Activated T-cell treated with anti-CD3 and anti-CD28 coated beads for 4 hours (primary cell): Measurements from ENCODE around the gene ABCC1.
A peak's percentile ranks its signal among the peaks of the same experiment; 100 is the strongest.
"Not testable (repeated sequence)": the region's sequence is repeated elsewhere in the genome, so short reads cannot be mapped to it uniquely, and the experiment has no call there.

Experiments used
- DNase-seq: peaks from one replicate; pipeline ENCODE4 v3.0.0-alpha.2; 2020

ABCC1 gene

GRCh38 chr16:15949210-15950160, at the start of gene ABCC1:
Gene ABCC1, plus strand, starts transcription at chr16:15949616. Its CDS starts 136 bp downstream, at chr16:15949752.
- peak; percentile 50 for DNase-seq

- DNase-seq: no peak
Measured at GRCh38 chr16:15900357-15900756, 49.1 kb upstream of the ABCC1 start.

GRCh38 chr16:15900901-15901500, 48.4 kb upstream of the ABCC1 start:
- no peak for DNase-seq

- no peak for DNase-seq
Measured at GRCh38 chr16:15903960-15904359, 45.5 kb upstream of the ABCC1 start.

GRCh38 chr16:15906439-15906838, 43.0 kb upstream of the ABCC1 start:
- no peak for DNase-seq

GRCh38 chr16:15907863-15908478, 41.4 kb upstream of the ABCC1 start:
- no peak for DNase-seq

- DNase-seq: no peak
Measured at GRCh38 chr16:15911198-15911597, 38.2 kb upstream of the ABCC1 start.

GRCh38 chr16:15913046-15913698, 36.2 kb upstream of the ABCC1 start:
- DNase-seq: no peak

- no peak for DNase-seq
Measured at GRCh38 chr16:15915555-15916081, 33.8 kb upstream of the ABCC1 start.

GRCh38 chr16:15916323-15916722, 33.1 kb upstream of the ABCC1 start:
- DNase-seq: no peak

- DNase-seq: not testable (repeated sequence)
Measured at GRCh38 chr16:15918314-15918713, 31.1 kb upstream of the ABCC1 start.

- no peak for DNase-seq
Measured at GRCh38 chr16:15919331-15919730, 30.1 kb upstream of the ABCC1 start.

- DNase-seq: no peak
Measured at GRCh38 chr16:15924996-15925395, 24.4 kb upstream of the ABCC1 start.

- DNase-seq: no peak
Measured at GRCh38 chr16:15925631-15926030, 23.8 kb upstream of the ABCC1 start.

- no peak for DNase-seq
Measured at GRCh38 chr16:15928261-15929104, 20.9 kb upstream of the ABCC1 start.

- DNase-seq: no peak
Measured at GRCh38 chr16:15932939-15933338, 16.5 kb upstream of the ABCC1 start.

- DNase-seq: no peak
Measured at GRCh38 chr16:15933781-15934180, 15.6 kb upstream of the ABCC1 start.

GRCh38 chr16:15934991-15935390, 14.4 kb upstream of the ABCC1 start:
- no peak for DNase-seq

GRCh38 chr16:15936809-15937208, 12.6 kb upstream of the ABCC1 start:
- DNase-seq: not testable (repeated sequence)

GRCh38 chr16:15942931-15943690, 6.3 kb upstream of the ABCC1 start:
- no peak for DNase-seq
